ENCODE measurements around the gene PTPRM. TPM values are rescaled to one million over a fixed set of nuclear protein-coding genes. Genes with fewer than 3 reads are reported as not detected.

Gene PTPRM
- total and polyA plus RNA-seq, 2 donors (not counting 3 experiments of a cell fraction or from before 2014, with no cell fraction given) = 37.4 to 43.7 TPM

DNA sequence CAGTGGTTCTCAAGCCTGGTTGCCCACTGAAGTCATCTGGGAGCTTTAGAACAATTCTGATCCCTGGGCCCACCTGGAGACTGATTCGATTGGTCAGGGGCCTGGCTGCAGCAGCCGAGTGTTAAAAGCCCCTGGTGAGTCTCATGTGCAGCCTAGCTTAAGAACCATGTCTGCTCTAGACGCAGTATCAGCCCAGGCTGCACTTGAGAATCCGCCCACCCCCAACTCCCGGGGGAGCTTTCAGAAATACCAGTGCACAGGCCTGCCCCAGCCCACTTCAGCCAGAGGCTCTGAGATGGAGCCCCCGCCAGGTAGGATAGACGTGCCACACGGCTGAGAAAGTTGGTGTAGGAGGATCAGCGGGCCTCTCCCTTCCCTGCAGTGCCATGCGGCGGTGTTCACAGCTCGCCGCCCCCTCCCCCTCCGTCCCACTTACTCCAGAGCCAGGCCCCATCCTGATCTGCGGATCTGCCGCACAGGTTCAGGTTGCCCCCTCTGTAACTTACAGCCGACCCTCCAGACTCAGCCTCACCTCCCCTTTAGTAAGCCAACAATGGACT is 833.2 kb downstream of the PTPRM start:
- BruUV-seq (replicated peaks) = no TSS peak
- Histone ChIP-seq H2AFZ (ENCODE audit: low read depth, low read length) (no peak overlapping the region), H3K9me3 (replicated peaks; ENCODE audit: control insufficient read depth, insufficient read depth, low read length) (no peaks in the 10 kb centered on the region), H3K27me3 (ENCODE audit: control insufficient read depth in 2 of 2, insufficient read depth in 2 of 2, low read length in 2 of 2) (no peaks in the 10 kb centered on the region), H4K20me1 (replicated peaks; ENCODE audit: control insufficient read depth, extremely low read depth, insufficient read depth, low read length) (no peaks in the 10 kb centered on the region), H3K4me2 (ENCODE audit: insufficient read depth, low read length) (no peak overlapping the region), H3K79me2 (ENCODE audit: control insufficient read depth, insufficient read depth, low read length) (no peaks in the 10 kb centered on the region), H3K27ac (ENCODE audit: insufficient read depth, low read depth, low read length) (no peak overlapping the region), H3K4me3 (replicated peaks in 1 of 3; ENCODE audit: insufficient read depth in 1 of 3, low read depth in 1 of 3, low read length in 3 of 3) (no peak overlapping the region), H3K4me1 (ENCODE audit: control insufficient read depth, extremely low read depth, insufficient read depth, low read length) (no peaks in the 10 kb centered on the region), H3K9ac (replicated peaks; ENCODE audit: extremely low read depth, insufficient read depth, low read length) (no peak overlapping the region), H3K36me3 (ENCODE audit: control insufficient read depth in 2 of 2, extremely low read depth in 1 of 2, insufficient read depth in 2 of 2, low read length in 2 of 2) (no peaks in the 10 kb centered on the region), H3K9me1 (replicated peaks; ENCODE audit: control insufficient read depth, extremely low read depth, insufficient read depth, low read length) (no peaks in the 10 kb centered on the region)
- ChIA-PET POLR2A (no interaction called here), CTCF (interaction anchor here (2.3 kb wide), 1 partner anchor 10 kb away, joined by 6 read pairs; no protein-coding TSS in a partner anchor)
- no peak for DNase-seq (ENCODE audit: low read depth, low spot score)
- dilution Hi-C loops (cut with MboI; ENCODE audit: extremely low pct_ligation_motif_present, low sequenced_read_pairs) = no loop called here
- TF ChIP-seq POLR2A (IDR thresholded peaks at IDR 0.05; ENCODE audit: low read depth, low read length) = no peak
- no peak for TF ChIP-seq POLR2AphosphoS5 (IDR thresholded peaks at IDR 0.05; ENCODE audit: insufficient read depth, low read depth, low read length)
- no peak for TF ChIP-seq MYC (IDR thresholded peaks at IDR 0.05; ENCODE audit: low read depth, low read length)
- TF ChIP-seq, protein P1, sequence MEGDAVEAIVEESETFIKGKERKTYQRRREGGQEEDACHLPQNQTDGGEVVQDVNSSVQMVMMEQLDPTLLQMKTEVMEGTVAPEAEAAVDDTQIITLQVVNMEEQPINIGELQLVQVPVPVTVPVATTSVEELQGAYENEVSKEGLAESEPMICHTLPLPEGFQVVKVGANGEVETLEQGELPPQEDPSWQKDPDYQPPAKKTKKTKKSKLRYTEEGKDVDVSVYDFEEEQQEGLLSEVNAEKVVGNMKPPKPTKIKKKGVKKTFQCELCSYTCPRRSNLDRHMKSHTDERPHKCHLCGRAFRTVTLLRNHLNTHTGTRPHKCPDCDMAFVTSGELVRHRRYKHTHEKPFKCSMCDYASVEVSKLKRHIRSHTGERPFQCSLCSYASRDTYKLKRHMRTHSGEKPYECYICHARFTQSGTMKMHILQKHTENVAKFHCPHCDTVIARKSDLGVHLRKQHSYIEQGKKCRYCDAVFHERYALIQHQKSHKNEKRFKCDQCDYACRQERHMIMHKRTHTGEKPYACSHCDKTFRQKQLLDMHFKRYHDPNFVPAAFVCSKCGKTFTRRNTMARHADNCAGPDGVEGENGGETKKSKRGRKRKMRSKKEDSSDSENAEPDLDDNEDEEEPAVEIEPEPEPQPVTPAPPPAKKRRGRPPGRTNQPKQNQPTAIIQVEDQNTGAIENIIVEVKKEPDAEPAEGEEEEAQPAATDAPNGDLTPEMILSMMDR (IDR thresholded peaks at IDR 0.05; ENCODE audit: extremely low read depth in 1 of 2, insufficient read depth in 1 of 2, low read depth in 1 of 2, low read length in 2 of 2) = no peak
- TF ChIP-seq, protein P2, sequence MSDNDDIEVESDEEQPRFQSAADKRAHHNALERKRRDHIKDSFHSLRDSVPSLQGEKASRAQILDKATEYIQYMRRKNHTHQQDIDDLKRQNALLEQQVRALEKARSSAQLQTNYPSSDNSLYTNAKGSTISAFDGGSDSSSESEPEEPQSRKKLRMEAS (IDR thresholded peaks at IDR 0.05; ENCODE audit: insufficient read depth, insufficient read length) = no peak
- TF ChIP-seq JUN (IDR thresholded peaks at IDR 0.05; ENCODE audit: borderline replicate concordance, insufficient read depth, insufficient read length, low read depth) = no peak
- TF ChIP-seq FOS (IDR thresholded peaks at IDR 0.05; ENCODE audit: borderline replicate concordance, insufficient read depth, low read length) = no peak
- no peak for TF ChIP-seq GATA2 (IDR thresholded peaks at IDR 0.05; ENCODE audit: insufficient read depth, insufficient read length, low read depth, low read length)
- no peak for TF ChIP-seq EZH2 (IDR thresholded peaks at IDR 0.05; ENCODE audit: borderline replicate concordance, low read depth, low read length, severe bottlenecking)
- intact Hi-C loops (cut with micrococcal nuclease) = no loop called here
- FAIRE-seq = no peak

All from endothelial cell of umbilical vein (primary cell).